Loucy (cell line): ENCODE results near the gene HSDL1.

Experiments
- EZH2phosphoT487 ChIP-seq: fragments of 200-600 bp; IDR thresholded peaks from 2 replicates; pipeline ENCODE4 v1.6.1; 2018; ENCODE audit warnings: antibody characterized with exemption, mild to moderate bottlenecking, moderate library complexity, borderline replicate concordance
- TF ChIP-seq, protein P1 (sequence below): fragments of 200-600 bp; sonication (generic); conservative IDR thresholded peaks from 2 replicates; pipeline ENCODE4 v1.5.1; 2014; ENCODE audit warnings: mild to moderate bottlenecking, antibody characterized with exemption, low read length

DNA sequence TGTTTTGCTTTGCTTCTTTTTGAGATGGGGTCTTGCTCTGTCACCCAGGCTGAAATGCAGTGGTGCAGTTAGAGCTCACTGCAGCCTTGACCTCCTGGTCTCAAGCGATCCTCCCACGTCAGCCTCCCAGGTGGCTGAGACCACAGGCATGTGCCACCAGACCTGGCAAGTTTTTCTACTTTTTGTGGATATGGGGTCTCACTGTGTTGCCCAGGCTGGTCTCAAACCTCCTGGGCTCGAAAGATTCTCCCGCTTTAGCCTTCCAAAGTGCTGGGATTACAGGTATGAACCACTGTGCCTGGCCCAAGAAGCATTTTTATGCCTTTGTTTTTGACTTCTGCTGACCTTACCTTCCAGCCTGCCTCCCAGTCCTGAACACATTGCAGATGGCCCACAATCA lies 10.2 kb upstream of the HSDL1 start:
- TF ChIP-seq, protein P1, sequence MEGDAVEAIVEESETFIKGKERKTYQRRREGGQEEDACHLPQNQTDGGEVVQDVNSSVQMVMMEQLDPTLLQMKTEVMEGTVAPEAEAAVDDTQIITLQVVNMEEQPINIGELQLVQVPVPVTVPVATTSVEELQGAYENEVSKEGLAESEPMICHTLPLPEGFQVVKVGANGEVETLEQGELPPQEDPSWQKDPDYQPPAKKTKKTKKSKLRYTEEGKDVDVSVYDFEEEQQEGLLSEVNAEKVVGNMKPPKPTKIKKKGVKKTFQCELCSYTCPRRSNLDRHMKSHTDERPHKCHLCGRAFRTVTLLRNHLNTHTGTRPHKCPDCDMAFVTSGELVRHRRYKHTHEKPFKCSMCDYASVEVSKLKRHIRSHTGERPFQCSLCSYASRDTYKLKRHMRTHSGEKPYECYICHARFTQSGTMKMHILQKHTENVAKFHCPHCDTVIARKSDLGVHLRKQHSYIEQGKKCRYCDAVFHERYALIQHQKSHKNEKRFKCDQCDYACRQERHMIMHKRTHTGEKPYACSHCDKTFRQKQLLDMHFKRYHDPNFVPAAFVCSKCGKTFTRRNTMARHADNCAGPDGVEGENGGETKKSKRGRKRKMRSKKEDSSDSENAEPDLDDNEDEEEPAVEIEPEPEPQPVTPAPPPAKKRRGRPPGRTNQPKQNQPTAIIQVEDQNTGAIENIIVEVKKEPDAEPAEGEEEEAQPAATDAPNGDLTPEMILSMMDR, result no peak
- TF ChIP-seq EZH2phosphoT487, result no peak
